ENCODE results near the gene SLC5A4. TPM values are rescaled to one million over a fixed set of nuclear protein-coding genes. Genes with fewer than 3 reads are reported as not detected.

SLC5A4 gene
- polyA plus RNA-seq, 1 experiment, result not detected

DNA sequence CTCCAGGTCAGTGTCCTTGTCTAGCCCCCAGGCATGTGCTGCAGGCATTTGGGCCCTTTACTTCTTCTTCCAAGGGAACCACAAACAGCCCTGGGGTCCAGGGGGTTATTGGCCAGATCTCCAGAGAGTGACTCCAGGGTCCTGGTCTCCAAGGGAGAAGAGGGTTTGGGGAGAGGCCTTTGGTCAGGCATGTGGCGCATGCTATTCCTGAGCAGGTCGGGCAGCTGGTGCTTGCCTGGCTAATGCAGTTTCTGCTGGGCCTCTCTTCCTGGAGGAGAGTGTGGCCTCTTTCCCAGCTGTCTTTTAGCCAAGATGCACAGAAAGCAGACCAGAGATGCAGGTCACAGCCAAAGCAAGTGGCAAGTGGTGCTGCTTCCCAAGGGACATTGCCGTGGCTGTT, 46.5 kb downstream of the SLC5A4 start:
- H3K27me3 ChIP-seq (ENCODE audit: control insufficient read depth, insufficient read depth, low read length), result peaks cover 2% of the 10 kb centered on the region
- no peak overlapping the region for H3K27ac ChIP-seq (ENCODE audit: low read depth, low read length)
- DNase-seq (ENCODE audit: low read depth, low spot score), result no peak
- H3K4me3 ChIP-seq (ENCODE audit: low read depth, low read length), result no peak overlapping the region
- H3K9me3 ChIP-seq (ENCODE audit: control insufficient read depth, insufficient read depth, low read length), result peaks cover 8% of the 10 kb centered on the region; the same call in 1 of the 2 replicates
- ChIA-PET POLR2A (no interaction called here), CTCF (no interaction called here)
- TF ChIP-seq, protein P1, sequence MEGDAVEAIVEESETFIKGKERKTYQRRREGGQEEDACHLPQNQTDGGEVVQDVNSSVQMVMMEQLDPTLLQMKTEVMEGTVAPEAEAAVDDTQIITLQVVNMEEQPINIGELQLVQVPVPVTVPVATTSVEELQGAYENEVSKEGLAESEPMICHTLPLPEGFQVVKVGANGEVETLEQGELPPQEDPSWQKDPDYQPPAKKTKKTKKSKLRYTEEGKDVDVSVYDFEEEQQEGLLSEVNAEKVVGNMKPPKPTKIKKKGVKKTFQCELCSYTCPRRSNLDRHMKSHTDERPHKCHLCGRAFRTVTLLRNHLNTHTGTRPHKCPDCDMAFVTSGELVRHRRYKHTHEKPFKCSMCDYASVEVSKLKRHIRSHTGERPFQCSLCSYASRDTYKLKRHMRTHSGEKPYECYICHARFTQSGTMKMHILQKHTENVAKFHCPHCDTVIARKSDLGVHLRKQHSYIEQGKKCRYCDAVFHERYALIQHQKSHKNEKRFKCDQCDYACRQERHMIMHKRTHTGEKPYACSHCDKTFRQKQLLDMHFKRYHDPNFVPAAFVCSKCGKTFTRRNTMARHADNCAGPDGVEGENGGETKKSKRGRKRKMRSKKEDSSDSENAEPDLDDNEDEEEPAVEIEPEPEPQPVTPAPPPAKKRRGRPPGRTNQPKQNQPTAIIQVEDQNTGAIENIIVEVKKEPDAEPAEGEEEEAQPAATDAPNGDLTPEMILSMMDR (IDR thresholded peaks at IDR 0.05; ENCODE audit: low read depth, low read length), result no peak

DNA sequence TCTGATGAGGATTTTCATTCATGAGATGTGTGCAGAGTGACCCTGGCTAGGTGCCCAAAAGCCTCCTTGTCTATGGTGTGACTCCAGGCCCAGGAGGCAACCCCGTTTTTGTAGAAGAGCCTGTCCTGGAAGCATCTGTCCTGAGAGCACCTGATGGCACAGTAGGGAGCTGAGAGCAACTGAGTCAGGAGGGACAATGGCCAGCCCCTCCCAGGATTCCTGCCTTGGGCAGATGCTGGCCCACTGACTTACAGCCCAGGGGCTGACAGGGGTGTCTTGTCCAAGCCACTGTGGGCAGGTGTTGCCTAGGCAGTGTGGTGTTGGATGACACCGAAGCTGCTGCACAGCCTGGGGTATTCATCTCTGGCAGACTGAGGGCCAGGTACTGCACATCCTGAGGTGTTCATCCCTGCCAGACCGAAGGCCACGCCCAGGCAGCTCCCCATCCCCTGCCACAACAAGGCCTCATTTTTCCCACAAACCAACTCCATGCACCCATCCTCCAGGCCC, 47.1 kb downstream of the SLC5A4 start:
- TF ChIP-seq, protein P1 (IDR thresholded peaks at IDR 0.05; ENCODE audit: low read depth, low read length), result no peak
- POLR2A ChIA-PET, result interaction anchor here (0.6 kb wide), 1 partner anchor 410 kb away, joined by 3 read pairs; no protein-coding TSS in a partner anchor

GRCh38 chr22:32206774-32207758, 48.1 kb downstream of the SLC5A4 start:
- ChIA-PET CTCF (interaction anchor here (0.8 kb wide), 1 partner anchor 8 kb away, joined by 3 read pairs; no protein-coding TSS in a partner anchor), POLR2A (interaction anchor here (0.6 kb wide), 1 partner anchor 411 kb away, joined by 3 read pairs; no protein-coding TSS in a partner anchor)
- TF ChIP-seq, protein P1 (IDR thresholded peaks at IDR 0.05; ENCODE audit: low read depth, low read length), result peak; percentile 46
- peaks cover 8% of the 10 kb centered on the region; the same call in 1 of the 2 replicates for H3K9me3 ChIP-seq (ENCODE audit: control insufficient read depth, insufficient read depth, low read length)
- DNase-seq (ENCODE audit: low read depth, low spot score), result no peak
- H3K27ac ChIP-seq (ENCODE audit: low read depth, low read length), result no peak overlapping the region
- H3K27me3 ChIP-seq (ENCODE audit: control insufficient read depth, insufficient read depth, low read length), result peaks cover 2% of the 10 kb centered on the region
- H3K4me3 ChIP-seq (ENCODE audit: low read depth, low read length), result no peak overlapping the region

More for the DNA sequence above, 47.1 kb downstream of the SLC5A4 start:
- no peak overlapping the region for H3K27ac ChIP-seq (ENCODE audit: low read depth, low read length)
- no peak for DNase-seq (ENCODE audit: low read depth, low spot score)
- CTCF ChIA-PET, result no interaction called here
- peaks cover 2% of the 10 kb centered on the region for H3K27me3 ChIP-seq (ENCODE audit: control insufficient read depth, insufficient read depth, low read length)
- no peak overlapping the region for H3K4me3 ChIP-seq (ENCODE audit: low read depth, low read length)
- peaks cover 8% of the 10 kb centered on the region; the same call in 1 of the 2 replicates for H3K9me3 ChIP-seq (ENCODE audit: control insufficient read depth, insufficient read depth, low read length)

- Histone ChIP-seq H3K27me3 (ENCODE audit: control insufficient read depth, insufficient read depth, low read length) (peaks cover 2% of the 10 kb centered on the region), H3K9me3 (ENCODE audit: control insufficient read depth, insufficient read depth, low read length) (peaks cover 8% of the 10 kb centered on the region; the same call in 1 of the 2 replicates), H3K27ac (ENCODE audit: low read depth, low read length) (no peak overlapping the region), H3K4me3 (ENCODE audit: low read depth, low read length) (no peak overlapping the region)
- POLR2A ChIA-PET, result no interaction called here
- TF ChIP-seq, protein P1 (IDR thresholded peaks at IDR 0.05; ENCODE audit: low read depth, low read length), result no peak
- no peak for DNase-seq (ENCODE audit: low read depth, low spot score)
- CTCF ChIA-PET, result no interaction called here
Measured at GRCh38 chr22:32205974-32206773, 49.0 kb downstream of the SLC5A4 start.

All from AG04450 (cell line).